ENCODE measurements around the gene FOXF1. TPM values are rescaled to one million over a fixed set of nuclear protein-coding genes. Genes with fewer than 3 reads are reported as not detected.

Gene FOXF1
- total and polyA plus RNA-seq, 2 of the 13 experiments (the other 11 are each of a cell fraction or from before 2014, with no cell fraction given): not detected

DNA sequence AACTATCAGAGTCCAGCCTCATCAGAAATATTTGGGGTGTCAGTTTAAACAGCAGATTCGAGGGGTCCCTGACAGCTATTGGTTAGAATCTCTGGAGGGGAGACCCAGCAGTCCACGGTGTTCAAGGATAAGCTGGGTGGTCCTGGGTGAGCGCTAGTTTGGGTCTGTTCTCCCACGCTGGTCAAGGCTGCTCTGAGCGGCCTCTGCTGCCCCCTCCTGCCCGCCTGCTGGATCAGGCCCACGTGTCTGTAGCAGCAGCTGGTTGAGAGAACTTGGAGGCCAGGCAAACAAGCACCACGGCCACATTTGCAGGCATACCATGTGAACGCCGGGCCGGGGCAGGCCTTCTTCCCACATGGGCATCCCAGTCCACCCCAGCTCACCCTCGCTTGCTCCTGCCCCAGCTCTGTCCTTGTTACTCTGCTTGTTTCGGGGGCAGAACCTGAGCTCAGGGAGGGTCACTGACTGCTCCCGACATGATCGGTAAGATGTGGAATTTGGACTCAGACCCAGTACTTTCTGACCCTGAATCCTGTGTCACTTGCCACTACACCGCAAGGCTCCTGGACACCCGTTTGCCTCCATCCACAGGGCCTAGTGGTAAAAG lies 7.4 kb downstream of the FOXF1 start (continued):
- TF ChIP-seq, protein P1, sequence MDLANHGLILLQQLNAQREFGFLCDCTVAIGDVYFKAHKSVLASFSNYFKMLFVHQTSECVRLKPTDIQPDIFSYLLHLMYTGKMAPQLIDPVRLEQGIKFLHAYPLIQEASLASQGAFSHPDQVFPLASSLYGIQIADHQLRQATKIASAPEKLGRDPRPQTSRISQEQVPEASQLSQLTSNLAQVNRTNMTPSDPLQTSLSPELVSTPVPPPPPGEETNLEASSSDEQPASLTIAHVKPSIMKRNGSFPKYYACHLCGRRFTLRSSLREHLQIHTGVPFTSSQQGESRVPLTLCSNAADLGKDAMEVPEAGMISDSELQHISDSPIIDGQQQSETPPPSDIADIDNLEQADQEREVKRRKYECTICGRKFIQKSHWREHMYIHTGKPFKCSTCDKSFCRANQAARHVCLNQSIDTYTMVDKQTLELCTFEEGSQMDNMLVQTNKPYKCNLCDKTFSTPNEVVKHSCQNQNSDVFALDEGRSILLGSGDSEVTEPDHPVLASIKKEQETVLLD (CRISPR knock-in tag; IDR thresholded peaks at IDR 0.05; ENCODE audit: low read depth): no peak
- TF ChIP-seq SNAPC2 (CRISPR knock-in tag; IDR thresholded peaks at IDR 0.05) (no peak), ZNF33B (CRISPR knock-in tag; IDR thresholded peaks at IDR 0.05) (no peak), ZNF512B (CRISPR knock-in tag; IDR thresholded peaks at IDR 0.05; ENCODE audit: borderline replicate concordance) (no peak), ZNF34 (CRISPR knock-in tag; IDR thresholded peaks at IDR 0.05; ENCODE audit: borderline replicate concordance) (no peak), ZSCAN29 (CRISPR knock-in tag; conservative IDR thresholded peaks at IDR 0.05) (no peak), ZNF615 (CRISPR knock-in tag; IDR thresholded peaks at IDR 0.05; ENCODE audit: borderline replicate concordance) (no peak), ZNF383 (CRISPR knock-in tag; IDR thresholded peaks at IDR 0.05; ENCODE audit: borderline replicate concordance) (no peak), RFXANK (CRISPR knock-in tag; IDR thresholded peaks at IDR 0.05) (no peak), CSRNP1 (CRISPR knock-in tag; IDR thresholded peaks at IDR 0.05) (no peak), HNRNPLL (IDR thresholded peaks at IDR 0.05; ENCODE audit: low read depth, low read length, poor library complexity, severe bottlenecking) (no peak), IRX3 (CRISPR knock-in tag; IDR thresholded peaks at IDR 0.05; ENCODE audit: borderline replicate concordance, low read depth) (no peak), NR2F2 (IDR thresholded peaks at IDR 0.05; ENCODE audit: borderline replicate concordance, low read depth) (no peak), ZNF546 (CRISPR knock-in tag; conservative IDR thresholded peaks at IDR 0.05) (no peak), ZNF704 (CRISPR knock-in tag; IDR thresholded peaks at IDR 0.05; ENCODE audit: borderline replicate concordance) (no peak)
- TF ChIP-seq, protein P2, sequence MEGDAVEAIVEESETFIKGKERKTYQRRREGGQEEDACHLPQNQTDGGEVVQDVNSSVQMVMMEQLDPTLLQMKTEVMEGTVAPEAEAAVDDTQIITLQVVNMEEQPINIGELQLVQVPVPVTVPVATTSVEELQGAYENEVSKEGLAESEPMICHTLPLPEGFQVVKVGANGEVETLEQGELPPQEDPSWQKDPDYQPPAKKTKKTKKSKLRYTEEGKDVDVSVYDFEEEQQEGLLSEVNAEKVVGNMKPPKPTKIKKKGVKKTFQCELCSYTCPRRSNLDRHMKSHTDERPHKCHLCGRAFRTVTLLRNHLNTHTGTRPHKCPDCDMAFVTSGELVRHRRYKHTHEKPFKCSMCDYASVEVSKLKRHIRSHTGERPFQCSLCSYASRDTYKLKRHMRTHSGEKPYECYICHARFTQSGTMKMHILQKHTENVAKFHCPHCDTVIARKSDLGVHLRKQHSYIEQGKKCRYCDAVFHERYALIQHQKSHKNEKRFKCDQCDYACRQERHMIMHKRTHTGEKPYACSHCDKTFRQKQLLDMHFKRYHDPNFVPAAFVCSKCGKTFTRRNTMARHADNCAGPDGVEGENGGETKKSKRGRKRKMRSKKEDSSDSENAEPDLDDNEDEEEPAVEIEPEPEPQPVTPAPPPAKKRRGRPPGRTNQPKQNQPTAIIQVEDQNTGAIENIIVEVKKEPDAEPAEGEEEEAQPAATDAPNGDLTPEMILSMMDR (CRISPR knock-in tag; IDR thresholded peaks at IDR 0.05): peak; percentile 96
- TF ChIP-seq, protein P3, sequence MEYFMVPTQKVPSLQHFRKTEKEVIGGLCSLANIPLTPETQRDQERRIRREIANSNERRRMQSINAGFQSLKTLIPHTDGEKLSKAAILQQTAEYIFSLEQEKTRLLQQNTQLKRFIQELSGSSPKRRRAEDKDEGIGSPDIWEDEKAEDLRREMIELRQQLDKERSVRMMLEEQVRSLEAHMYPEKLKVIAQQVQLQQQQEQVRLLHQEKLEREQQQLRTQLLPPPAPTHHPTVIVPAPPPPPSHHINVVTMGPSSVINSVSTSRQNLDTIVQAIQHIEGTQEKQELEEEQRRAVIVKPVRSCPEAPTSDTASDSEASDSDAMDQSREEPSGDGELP (IDR thresholded peaks at IDR 0.05; ENCODE audit: borderline replicate concordance, low read depth): peak; percentile 72; the same call in 1 of the 2 replicates
- TF ChIP-seq, protein P4, sequence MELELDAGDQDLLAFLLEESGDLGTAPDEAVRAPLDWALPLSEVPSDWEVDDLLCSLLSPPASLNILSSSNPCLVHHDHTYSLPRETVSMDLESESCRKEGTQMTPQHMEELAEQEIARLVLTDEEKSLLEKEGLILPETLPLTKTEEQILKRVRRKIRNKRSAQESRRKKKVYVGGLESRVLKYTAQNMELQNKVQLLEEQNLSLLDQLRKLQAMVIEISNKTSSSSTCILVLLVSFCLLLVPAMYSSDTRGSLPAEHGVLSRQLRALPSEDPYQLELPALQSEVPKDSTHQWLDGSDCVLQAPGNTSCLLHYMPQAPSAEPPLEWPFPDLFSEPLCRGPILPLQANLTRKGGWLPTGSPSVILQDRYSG (CRISPR knock-in tag; IDR thresholded peaks at IDR 0.05): no peak

Data from HepG2 (cell line).